Neural progenitor cell (in vitro differentiated cells): ENCODE data around the gene PAH.

Source experiments
- EZH2 ChIP-seq: fragments of 200-600 bp; sonication (generic); IDR thresholded peaks from 2 replicates; pipeline ENCODE4 v1.6.1; 2017; ENCODE audit warnings: antibody characterized with exemption, mild to moderate bottlenecking, moderate library complexity
- EZH2phosphoT487 ChIP-seq: fragments of 200-600 bp; sonication (generic); IDR thresholded peaks from 2 replicates; pipeline ENCODE4 v1.6.1; 2017; ENCODE audit warnings: antibody characterized with exemption
- TF ChIP-seq, protein P1 (sequence below): fragments of 200-600 bp; sonication (generic); IDR thresholded peaks from 2 replicates; pipeline ENCODE4 v1.5.1; 2017; ENCODE audit warnings: antibody characterized with exemption, mild to moderate bottlenecking

DNA sequence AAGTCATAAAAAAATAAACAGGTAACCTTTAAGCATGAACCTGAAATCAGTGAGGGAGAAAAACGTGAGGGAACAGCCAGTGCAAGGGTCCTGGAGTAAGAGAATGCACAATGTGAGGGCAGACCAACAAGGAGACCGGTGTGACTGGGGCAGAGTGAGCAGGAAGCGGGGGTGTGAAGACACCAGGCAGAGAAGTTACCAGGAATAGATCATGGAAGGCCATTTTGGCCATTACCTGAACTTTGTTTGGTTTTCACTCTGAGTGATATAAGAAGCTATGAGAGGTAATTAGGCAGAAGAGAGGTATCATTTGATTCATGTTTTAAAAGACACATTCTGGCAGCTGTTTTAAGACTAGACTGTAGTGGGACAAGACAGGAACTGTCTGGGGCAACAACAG is 15.0 kb downstream of the PAH start:
- TF ChIP-seq, protein P1, sequence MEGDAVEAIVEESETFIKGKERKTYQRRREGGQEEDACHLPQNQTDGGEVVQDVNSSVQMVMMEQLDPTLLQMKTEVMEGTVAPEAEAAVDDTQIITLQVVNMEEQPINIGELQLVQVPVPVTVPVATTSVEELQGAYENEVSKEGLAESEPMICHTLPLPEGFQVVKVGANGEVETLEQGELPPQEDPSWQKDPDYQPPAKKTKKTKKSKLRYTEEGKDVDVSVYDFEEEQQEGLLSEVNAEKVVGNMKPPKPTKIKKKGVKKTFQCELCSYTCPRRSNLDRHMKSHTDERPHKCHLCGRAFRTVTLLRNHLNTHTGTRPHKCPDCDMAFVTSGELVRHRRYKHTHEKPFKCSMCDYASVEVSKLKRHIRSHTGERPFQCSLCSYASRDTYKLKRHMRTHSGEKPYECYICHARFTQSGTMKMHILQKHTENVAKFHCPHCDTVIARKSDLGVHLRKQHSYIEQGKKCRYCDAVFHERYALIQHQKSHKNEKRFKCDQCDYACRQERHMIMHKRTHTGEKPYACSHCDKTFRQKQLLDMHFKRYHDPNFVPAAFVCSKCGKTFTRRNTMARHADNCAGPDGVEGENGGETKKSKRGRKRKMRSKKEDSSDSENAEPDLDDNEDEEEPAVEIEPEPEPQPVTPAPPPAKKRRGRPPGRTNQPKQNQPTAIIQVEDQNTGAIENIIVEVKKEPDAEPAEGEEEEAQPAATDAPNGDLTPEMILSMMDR = no peak
- no peak for TF ChIP-seq EZH2
- no peak for TF ChIP-seq EZH2phosphoT487
